HUES48 (cell line): ENCODE measurements around the gene RXRA.

Experiments
- H3K27ac ChIP-seq: one replicate; pipeline ENCODE4 v1.7.0; 2013; ENCODE audit warnings: low read depth, low read length, inconsistent platforms
- H3K27me3 ChIP-seq: 2 replicates; pipeline ENCODE4 v1.6.1; 2013; ENCODE audit warnings: mild to moderate bottlenecking, low read length; ENCODE audit not compliant: control insufficient read depth, insufficient read depth
- H3K36me3 ChIP-seq: 2 replicates; pipeline ENCODE4 v1.6.1; 2013; ENCODE audit warnings: low read length; ENCODE audit not compliant: control insufficient read depth, insufficient read depth
- H3K4me1 ChIP-seq: 2 replicates; pipeline ENCODE4 v1.6.1; 2013; ENCODE audit warnings: mild to moderate bottlenecking, low read length; ENCODE audit not compliant: control insufficient read depth, insufficient read depth
- H3K4me3 ChIP-seq: 2 replicates; pipeline ENCODE4 v1.5.1; 2013; ENCODE audit warnings: mild to moderate bottlenecking, low read depth, low read length
- H3K9ac ChIP-seq: 2 replicates; pipeline ENCODE4 v1.6.1; 2013; ENCODE audit warnings: mild to moderate bottlenecking, low read depth, low read length, moderate library complexity
- H3K9me3 ChIP-seq: 2 replicates; pipeline ENCODE4 v1.6.1; 2013; ENCODE audit warnings: low read length; ENCODE audit not compliant: control insufficient read depth, insufficient read depth

The RXRA gene

GRCh38 chr9:134400283-134400682, 74.0 kb downstream of the RXRA start:
- H3K27ac ChIP-seq: no peak overlapping the region
- H3K9me3 ChIP-seq: peaks cover 8% of the 10 kb centered on the region; the same call in 1 of the 2 replicates
- no peaks in the 10 kb centered on the region; the same call in 1 of the 2 replicates for H3K36me3 ChIP-seq

GRCh38 chr9:134401391-134401790, 75.1 kb downstream of the RXRA start:
- H3K9me3 ChIP-seq: peaks cover 8% of the 10 kb centered on the region; the same call in 1 of the 2 replicates
- H3K27ac ChIP-seq: no peak overlapping the region
- no peak overlapping the region for H3K9ac ChIP-seq
- H3K36me3 ChIP-seq: no peaks in the 10 kb centered on the region; the same call in 1 of the 2 replicates
- no peak overlapping the region for H3K4me3 ChIP-seq
- no peaks in the 10 kb centered on the region for H3K4me1 ChIP-seq
- H3K27me3 ChIP-seq: no peaks in the 10 kb centered on the region

More at GRCh38 chr9:134400283-134400682, 74.0 kb downstream of the RXRA start:
- Histone ChIP-seq H3K4me3 (no peak overlapping the region), H3K4me1 (no peaks in the 10 kb centered on the region), H3K27me3 (no peaks in the 10 kb centered on the region), H3K9ac (no peak overlapping the region)

- no peaks in the 10 kb centered on the region for H3K27me3 ChIP-seq
- peaks cover 8% of the 10 kb centered on the region; the same call in 1 of the 2 replicates for H3K9me3 ChIP-seq
- H3K4me3 ChIP-seq: no peak overlapping the region
- H3K4me1 ChIP-seq: peaks cover 5% of the 10 kb centered on the region
- no peak overlapping the region for H3K27ac ChIP-seq
- H3K36me3 ChIP-seq: no peaks in the 10 kb centered on the region; the same call in 1 of the 2 replicates
- H3K9ac ChIP-seq: no peak overlapping the region
Observed at GRCh38 chr9:134402182-134402581, 75.9 kb downstream of the RXRA start.

DNA sequence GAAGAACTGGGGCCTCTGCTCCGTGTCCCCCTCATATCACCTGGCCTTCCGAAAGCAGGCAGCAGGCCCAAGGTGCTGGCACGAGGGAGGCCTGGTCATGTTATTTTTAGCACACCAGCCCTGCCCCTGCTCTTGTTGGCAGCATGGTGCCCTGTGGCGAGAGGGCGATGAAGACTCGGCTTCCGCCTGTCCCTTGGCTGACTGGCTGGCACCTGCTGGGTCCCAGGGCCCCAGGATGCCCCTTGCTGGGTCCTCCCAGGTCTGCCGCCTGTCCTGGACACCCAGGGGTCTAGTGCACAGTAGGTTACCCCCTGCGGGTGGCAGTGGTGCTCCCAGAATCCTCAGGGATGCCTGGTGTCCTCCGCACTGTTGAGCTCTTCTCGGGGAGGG, 77.0 kb downstream of the RXRA start:
- Histone ChIP-seq H3K9ac (no peak overlapping the region), H3K27ac (no peak overlapping the region), H3K36me3 (no peaks in the 10 kb centered on the region; the same call in 1 of the 2 replicates), H3K27me3 (no peaks in the 10 kb centered on the region), H3K4me3 (no peak overlapping the region), H3K4me1 (peaks cover 9% of the 10 kb centered on the region), H3K9me3 (peaks cover 8% of the 10 kb centered on the region; the same call in 1 of the 2 replicates)

GRCh38 chr9:134403682-134404301, 77.5 kb downstream of the RXRA start:
- peaks cover 6% of the 10 kb centered on the region; the same call in 1 of the 2 replicates for H3K9me3 ChIP-seq
- no peaks in the 10 kb centered on the region; the same call in 1 of the 2 replicates for H3K36me3 ChIP-seq
- peaks cover 9% of the 10 kb centered on the region for H3K4me1 ChIP-seq
- no peaks in the 10 kb centered on the region for H3K27me3 ChIP-seq
- no peak overlapping the region for H3K4me3 ChIP-seq
- H3K9ac ChIP-seq: no peak overlapping the region
- no peak overlapping the region for H3K27ac ChIP-seq

DNA sequence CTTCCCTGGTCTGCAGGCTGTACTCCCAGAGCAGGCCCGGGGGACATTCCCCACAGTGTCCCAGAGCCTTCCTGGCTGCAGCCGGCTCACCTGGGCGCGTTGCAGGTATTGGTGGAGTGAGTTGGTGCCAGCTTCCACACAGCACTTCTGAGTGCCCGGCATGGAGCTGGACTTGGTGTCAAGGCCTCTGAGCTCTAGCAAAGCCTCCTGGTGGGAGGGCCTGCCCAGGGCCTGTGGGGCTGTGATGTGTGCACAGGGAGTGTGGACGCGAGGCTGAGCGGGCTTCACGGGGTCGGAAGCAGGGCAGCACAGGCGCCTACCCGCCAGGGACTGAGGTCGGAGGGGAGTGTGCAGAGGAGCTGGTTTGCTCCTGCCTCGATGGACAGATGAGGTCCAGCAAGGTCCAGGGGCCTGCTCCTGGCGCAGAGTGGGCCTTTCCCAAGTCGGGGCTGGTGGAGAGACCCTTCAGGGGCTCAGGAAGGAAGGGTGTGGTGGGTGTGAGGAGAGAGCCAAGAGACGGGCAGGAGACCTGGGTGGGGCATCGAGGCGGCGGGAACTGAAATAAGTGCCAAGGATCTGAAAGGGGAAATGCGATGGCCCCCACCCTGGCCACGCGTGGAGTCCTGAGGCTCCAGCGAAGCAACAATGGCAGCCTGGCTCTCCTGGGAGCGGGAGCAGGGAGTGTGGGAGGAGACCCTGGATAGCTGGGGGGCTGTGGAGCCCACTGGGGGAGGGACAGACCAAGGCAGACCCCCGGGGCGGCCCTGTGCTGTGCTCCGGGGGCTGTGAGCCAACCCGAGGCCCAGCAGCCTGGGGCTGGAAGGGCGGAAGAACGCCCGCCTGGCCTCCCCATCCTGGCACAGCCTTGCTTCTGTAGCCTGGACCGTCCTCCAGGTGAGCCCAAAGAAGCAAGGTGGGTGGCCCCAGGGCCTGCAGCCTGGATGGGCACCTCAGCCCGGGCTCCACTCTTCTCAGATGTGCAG, 78.4 kb downstream of the RXRA start:
- H3K4me1 ChIP-seq: peaks cover 9% of the 10 kb centered on the region
- H3K9ac ChIP-seq: no peak overlapping the region
- no peak overlapping the region for H3K27ac ChIP-seq
- H3K36me3 ChIP-seq: no peaks in the 10 kb centered on the region
- no peaks in the 10 kb centered on the region for H3K27me3 ChIP-seq
- no peaks in the 10 kb centered on the region for H3K9me3 ChIP-seq
- no peak overlapping the region for H3K4me3 ChIP-seq

DNA sequence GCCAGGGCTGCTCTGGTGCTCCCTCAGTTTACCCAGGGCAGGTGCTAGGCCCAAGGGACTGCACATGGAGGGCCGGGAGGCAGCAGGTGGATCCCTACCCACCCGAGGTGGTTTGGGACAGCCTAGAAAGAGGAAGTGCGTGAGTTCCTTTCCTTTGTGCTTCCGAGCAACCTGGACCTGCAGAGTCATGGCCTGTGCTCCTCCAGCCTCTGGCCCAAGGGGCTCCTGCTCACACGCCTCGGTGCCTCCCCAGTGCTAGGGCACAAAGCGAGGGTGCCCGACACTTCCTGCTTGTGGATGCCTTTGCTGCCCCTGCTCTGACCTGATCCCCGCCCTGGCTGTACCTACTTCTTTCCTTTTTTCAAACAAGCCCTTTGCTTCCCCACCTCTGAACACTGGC, 79.3 kb downstream of the RXRA start:
- no peaks in the 10 kb centered on the region for H3K36me3 ChIP-seq
- no peak overlapping the region for H3K4me3 ChIP-seq
- no peak overlapping the region for H3K9ac ChIP-seq
- H3K27me3 ChIP-seq: no peaks in the 10 kb centered on the region
- no peak overlapping the region for H3K27ac ChIP-seq
- H3K9me3 ChIP-seq: no peaks in the 10 kb centered on the region
- peaks cover 9% of the 10 kb centered on the region for H3K4me1 ChIP-seq

- H3K27me3 ChIP-seq: no peaks in the 10 kb centered on the region
- H3K4me1 ChIP-seq: peaks cover 9% of the 10 kb centered on the region
- no peaks in the 10 kb centered on the region for H3K9me3 ChIP-seq
- H3K36me3 ChIP-seq: no peaks in the 10 kb centered on the region; the same call in 1 of the 2 replicates
- no peak overlapping the region for H3K27ac ChIP-seq
- H3K4me3 ChIP-seq: no peak overlapping the region
- H3K9ac ChIP-seq: no peak overlapping the region
Observed at GRCh38 chr9:134406366-134407120, 80.3 kb downstream of the RXRA start.

DNA sequence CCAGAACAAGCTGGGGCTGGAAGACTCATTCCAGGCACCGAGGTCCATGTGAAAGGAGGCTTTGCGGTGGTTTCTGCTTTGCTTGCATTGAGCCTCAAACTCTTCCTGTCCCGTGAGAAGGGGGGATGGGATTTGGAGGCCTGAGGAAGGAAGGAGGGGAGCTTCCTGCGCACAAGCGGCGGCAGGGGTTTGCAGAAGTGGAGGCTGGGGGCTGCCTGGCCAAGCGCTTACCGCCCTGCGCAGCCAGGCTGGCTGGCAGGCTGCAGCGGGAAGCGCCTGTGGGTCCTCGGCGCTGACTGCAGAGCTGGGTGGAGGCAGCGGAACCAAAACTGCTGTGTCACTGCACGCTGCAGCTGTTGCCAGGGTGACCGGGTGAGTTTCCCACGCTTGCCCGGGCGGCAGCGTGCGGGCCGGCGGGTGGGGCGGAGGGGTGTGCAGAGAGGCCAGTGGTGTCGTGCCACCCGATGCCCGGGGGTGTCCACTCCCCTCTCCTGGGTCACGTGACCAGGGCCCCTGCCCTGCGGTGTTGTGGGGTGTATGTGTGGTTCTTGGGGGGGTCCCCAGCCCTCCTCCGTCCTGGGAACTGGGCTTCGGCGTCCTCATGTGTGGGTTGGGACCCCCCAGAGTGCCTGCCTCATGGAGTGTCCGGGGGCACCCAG, 81.0 kb downstream of the RXRA start:
- Histone ChIP-seq H3K9me3 (no peaks in the 10 kb centered on the region), H3K36me3 (no peaks in the 10 kb centered on the region; the same call in 1 of the 2 replicates), H3K27me3 (no peaks in the 10 kb centered on the region), H3K4me3 (no peak overlapping the region), H3K4me1 (peaks cover 9% of the 10 kb centered on the region), H3K9ac (no peak overlapping the region), H3K27ac (no peak overlapping the region)

GRCh38 chr9:134408389-134408788, 82.1 kb downstream of the RXRA start:
- Histone ChIP-seq H3K27me3 (no peaks in the 10 kb centered on the region), H3K27ac (no peak overlapping the region), H3K4me3 (no peak overlapping the region), H3K36me3 (no peaks in the 10 kb centered on the region; the same call in 1 of the 2 replicates), H3K9me3 (no peaks in the 10 kb centered on the region), H3K4me1 (peaks cover 9% of the 10 kb centered on the region), H3K9ac (no peak overlapping the region)
